ENCODE measurements around the gene MAP4. TPM values are rescaled to one million over a fixed set of nuclear protein-coding genes. Genes with fewer than 3 reads are reported as not detected.
A peak's percentile ranks its signal among the peaks of the same experiment; 100 is the strongest.

MAP4 gene
- total RNA-seq, 1 donor from 2014 or later, result 471 TPM

GRCh38 chr3:47892286-47893040, 123.8 kb downstream of the MAP4 start:
- Mint-ChIP-seq H3K4me3 (ENCODE audit: unreplicated experiment) (no peak overlapping the region), H3K4me1 (ENCODE audit: low read depth, unreplicated experiment) (peaks cover 24% of the 10 kb centered on the region), H3K27ac (ENCODE audit: unreplicated experiment) (no peak overlapping the region), H3K9me3 (ENCODE audit: unreplicated experiment) (peaks cover 1% of the 10 kb centered on the region), H3K27me3 (ENCODE audit: low read depth, unreplicated experiment) (no peaks in the 10 kb centered on the region), H3K36me3 (ENCODE audit: low read depth, unreplicated experiment) (peaks cover 45% of the 10 kb centered on the region)
- Histone ChIP-seq H3K36me3 (ENCODE audit: insufficient read depth, low read length) (peaks cover 34% of the 10 kb centered on the region), H3K4me1 (ENCODE audit: insufficient read depth, low read length) (no peaks in the 10 kb centered on the region), H4K20me1 (ENCODE audit: insufficient read depth, low read length) (peaks cover 56% of the 10 kb centered on the region), H3K4me2 (ENCODE audit: low read length) (peak overlapping the region; percentile 63), H3K9me3 (ENCODE audit: insufficient read depth, low read depth, low read length) (no peaks in the 10 kb centered on the region), H3K9ac (ENCODE audit: low read length) (peak overlapping the region; percentile 9), H3K27ac (ENCODE audit: low read depth, low read length) (no peak overlapping the region), H3K79me2 (ENCODE audit: insufficient read depth, low read length) (peaks cover 24% of the 10 kb centered on the region), H2AFZ (ENCODE audit: low read depth, low read length) (no peak overlapping the region), H3K27me3 (ENCODE audit: insufficient read depth, low read length) (no peaks in the 10 kb centered on the region), H3K4me3 (ENCODE audit: insufficient read depth, low read depth, low read length) (no peak overlapping the region)
- no peak for FAIRE-seq
- TF ChIP-seq EZH2 (IDR thresholded peaks at IDR 0.05; ENCODE audit: insufficient read depth, low read length), result no peak
- no peak for TF ChIP-seq CTCF (IDR thresholded peaks at IDR 0.05; ENCODE audit: insufficient read depth, low read depth, low read length)
- DNase-seq (ENCODE audit: low read depth), result no peak

GRCh38 chr3:47891613-47892005, 124.6 kb downstream of the MAP4 start:
- Histone ChIP-seq H3K27ac (ENCODE audit: low read depth, low read length) (no peak overlapping the region), H3K9me3 (ENCODE audit: insufficient read depth, low read depth, low read length) (no peaks in the 10 kb centered on the region), H3K27me3 (ENCODE audit: insufficient read depth, low read length) (no peaks in the 10 kb centered on the region), H3K36me3 (ENCODE audit: insufficient read depth, low read length) (peaks cover 32% of the 10 kb centered on the region), H4K20me1 (ENCODE audit: insufficient read depth, low read length) (peaks cover 58% of the 10 kb centered on the region), H3K79me2 (ENCODE audit: insufficient read depth, low read length) (peaks cover 22% of the 10 kb centered on the region), H3K9ac (ENCODE audit: low read length) (no peak overlapping the region), H2AFZ (ENCODE audit: low read depth, low read length) (no peak overlapping the region), H3K4me3 (ENCODE audit: insufficient read depth, low read depth, low read length) (no peak overlapping the region), H3K4me1 (ENCODE audit: insufficient read depth, low read length) (no peaks in the 10 kb centered on the region), H3K4me2 (ENCODE audit: low read length) (no peak overlapping the region)
- H3K4me1 Mint-ChIP-seq (ENCODE audit: low read depth, unreplicated experiment), result peaks cover 24% of the 10 kb centered on the region
- H3K27ac Mint-ChIP-seq (ENCODE audit: unreplicated experiment), result no peak overlapping the region
- no peaks in the 10 kb centered on the region for H3K27me3 Mint-ChIP-seq (ENCODE audit: low read depth, unreplicated experiment)
- no peak for FAIRE-seq
- TF ChIP-seq EZH2 (IDR thresholded peaks at IDR 0.05; ENCODE audit: insufficient read depth, low read length) (no peak), CTCF (IDR thresholded peaks at IDR 0.05; ENCODE audit: insufficient read depth, low read depth, low read length) (no peak)
- peaks cover 42% of the 10 kb centered on the region for H3K36me3 Mint-ChIP-seq (ENCODE audit: low read depth, unreplicated experiment)
- no peak overlapping the region for H3K4me3 Mint-ChIP-seq (ENCODE audit: unreplicated experiment)
- H3K9me3 Mint-ChIP-seq (ENCODE audit: unreplicated experiment), result peaks cover 2% of the 10 kb centered on the region
- DNase-seq (ENCODE audit: low read depth), result no peak

All from astrocyte (in vitro differentiated cells and primary cell).